ENCODE data around the gene VASN. TPM values are rescaled to one million over a fixed set of nuclear protein-coding genes. Genes with fewer than 3 reads are reported as not detected.

The VASN gene
- total RNA-seq, 8 experiments from 2014 or later: 0.33 to 55.0 (median 4.3) TPM

DNA sequence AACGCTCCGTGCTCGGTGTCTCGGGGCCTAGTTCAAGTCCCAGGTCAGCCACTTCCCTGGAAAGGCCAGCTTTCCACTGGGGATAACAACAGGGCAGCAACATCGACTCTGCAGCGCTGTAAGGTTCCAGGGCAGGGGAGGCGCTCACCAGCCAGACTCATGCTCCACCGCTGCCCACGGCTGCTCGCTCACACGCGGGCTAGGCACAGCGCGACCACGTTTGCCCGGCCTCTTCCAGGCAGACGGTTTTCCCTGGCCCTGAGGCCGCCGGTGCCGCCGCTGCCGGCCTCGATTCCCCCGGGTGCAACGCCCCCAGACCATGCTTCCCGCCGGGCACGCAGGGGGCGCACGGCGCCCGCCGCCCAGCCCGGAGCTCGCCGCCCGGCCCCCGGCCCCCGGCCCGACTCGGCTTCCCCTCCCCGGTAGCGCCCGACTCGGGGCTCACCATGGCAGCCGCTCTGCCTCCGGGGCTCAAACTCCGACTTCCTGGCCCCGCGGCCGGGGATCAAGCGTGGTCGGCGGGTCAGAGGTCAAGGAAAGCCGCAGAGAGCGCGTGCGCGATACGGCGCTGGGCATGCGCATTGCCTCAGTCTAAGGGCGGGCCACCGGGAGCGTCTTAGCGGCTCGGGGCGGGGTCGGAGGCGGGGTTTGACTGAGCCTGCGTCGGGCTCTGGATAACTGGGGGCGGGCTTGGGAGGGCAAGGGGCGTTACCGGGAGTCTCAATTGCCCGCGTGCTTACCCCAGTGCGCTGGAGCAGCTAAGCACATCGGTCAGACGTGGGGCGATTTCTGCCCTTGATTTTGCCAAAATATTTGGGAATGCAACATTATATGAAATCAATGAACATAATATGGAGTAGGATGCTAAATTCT lies 20.6 kb upstream of the VASN start, which contains the start of gene PAM16:
Gene PAM16 (minus strand): TSS at position 535 of the 873 bp plus-strand sequence. CDS start 87 bp downstream, at position 448.
- peak; percentile 68 to 94 (median 92) for ATAC-seq (replicated peaks in 6 of 8)
- Histone ChIP-seq H3K4me1 (replicated peaks in 1 of 2) (peaks cover 9 to 14% of the 10 kb centered on the region in 2 donors), H3K27ac (peak within 1 kb of the TSS; percentile 62 to 87), H3K4me3 (peak within 1 kb of the TSS; percentile 82 to 95 (median 94))
- in situ Hi-C loops (cut with MboI; ENCODE audit: low pct_unique_long_range_greater_than_20kb in 2 of 9, low sequenced_read_pairs in 9 of 9, unreplicated experiment in 9 of 9): loop anchor here in 2 of 9 experiments (10.0 kb wide), 2 partner anchors 54 to 64 kb away; partner anchors contain the start of gene CORO7 (in 1 of the 2)
- 0% methylated on average over 2 to 5 of the region's 81 CpGs; no CpG with 5 or more reads in 8 of the 10 experiments for WGBS, 10 experiments

DNA sequence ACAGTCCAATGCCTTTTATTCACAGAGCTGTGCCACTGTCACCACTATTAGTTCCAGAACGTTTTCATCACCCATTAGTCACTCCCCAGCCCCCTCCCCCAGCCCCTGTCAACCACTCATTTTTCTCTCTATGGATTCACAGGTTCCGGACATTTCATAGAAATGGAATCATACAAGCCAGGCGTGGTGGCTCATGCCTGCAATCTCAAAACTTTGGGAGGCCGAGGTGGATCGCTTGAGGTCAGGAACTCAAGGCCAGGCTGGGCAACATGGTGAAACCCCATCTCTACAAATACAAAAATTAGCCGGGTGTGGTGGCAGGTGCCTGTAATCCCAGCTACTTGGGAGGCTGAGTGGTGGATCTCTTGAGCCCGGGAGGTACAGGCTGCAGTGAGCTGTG lies 19.8 kb upstream of the VASN start:
- in situ Hi-C loops (cut with MboI; ENCODE audit: low pct_unique_long_range_greater_than_20kb in 2 of 9, low sequenced_read_pairs in 9 of 9, unreplicated experiment in 9 of 9): loop anchor here in 2 of 9 experiments (10.0 kb wide), 2 partner anchors 53 to 63 kb away; partner anchors contain the start of gene CORO7 (in 1 of the 2)
- peaks cover 9 to 14% of the 10 kb centered on the region in 2 donors for H3K4me1 ChIP-seq (replicated peaks in 1 of 2)
- WGBS, 10 experiments: 33 to 100% (median 80%) methylated on average over 1 to 6 of the region's 7 CpGs; no CpG with 5 or more reads in 2 of the 10 experiments
- no peak overlapping the region for H3K4me3 ChIP-seq
- peak in 5 of 8 experiments; percentile 13 to 45 (median 36) for ATAC-seq (replicated peaks in 6 of 8)
- no peak overlapping the region for H3K27ac ChIP-seq

DNA sequence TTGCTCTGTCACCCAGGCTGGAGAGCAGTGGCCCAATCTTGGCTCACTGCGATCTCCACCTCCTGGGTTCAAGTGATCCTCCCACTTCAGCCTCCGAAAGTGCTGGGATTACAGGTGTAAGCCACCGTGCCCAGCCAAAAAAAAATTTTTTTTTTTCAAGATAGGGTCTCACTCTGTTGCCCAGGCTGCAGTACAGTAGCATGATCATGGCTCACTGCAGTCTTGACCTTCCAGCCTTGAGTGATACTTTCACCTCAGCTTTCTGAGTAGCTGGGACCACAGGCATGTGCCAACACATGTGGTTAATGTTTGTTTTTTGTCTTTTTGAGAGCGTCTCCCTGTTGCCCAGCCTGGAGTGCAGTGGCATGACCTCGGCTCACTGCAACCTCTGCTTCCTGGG lies 18.8 kb upstream of the VASN start:
- no peak for ATAC-seq (replicated peaks in 6 of 8)
- no peak overlapping the region for H3K4me3 ChIP-seq
- in situ Hi-C loops (cut with MboI; ENCODE audit: low pct_unique_long_range_greater_than_20kb in 2 of 9, low sequenced_read_pairs in 9 of 9, unreplicated experiment in 9 of 9): loop anchor here in 2 of 9 experiments (10.0 kb wide), 2 partner anchors 52 to 62 kb away; partner anchors contain the start of gene CORO7 (in 1 of the 2)
- no peak overlapping the region for H3K27ac ChIP-seq
- 50 to 100% (median 98%) methylated on average over 1 to 5 of the region's 5 CpGs; no CpG with 5 or more reads in 2 of the 10 experiments for WGBS, 10 experiments
- peaks cover 9 to 14% of the 10 kb centered on the region in 2 donors for H3K4me1 ChIP-seq (replicated peaks in 1 of 2)

DNA sequence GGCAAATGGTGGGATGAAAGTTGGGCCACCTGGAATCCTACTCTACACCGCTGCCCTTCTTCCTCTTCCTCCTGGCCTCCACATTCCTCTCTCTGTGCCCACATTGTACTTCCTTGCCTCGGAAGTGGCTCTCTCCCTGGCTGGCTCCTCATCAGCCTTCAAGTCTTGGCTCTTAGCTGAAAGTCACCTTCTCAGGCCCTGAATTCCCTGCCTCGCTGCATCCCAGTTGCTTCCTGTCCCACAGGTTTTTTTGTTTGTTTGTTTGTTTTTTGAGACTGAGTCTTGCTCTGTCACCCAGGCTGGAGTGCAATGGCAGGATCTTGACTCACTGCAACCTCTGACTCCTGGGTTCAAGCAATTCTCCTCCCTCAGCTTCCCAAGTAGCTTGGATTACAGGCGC lies 18.0 kb upstream of the VASN start:
- Histone ChIP-seq H3K4me1 (replicated peaks in 1 of 2) (peaks cover 9 to 14% of the 10 kb centered on the region in 2 donors), H3K4me3 (no peak overlapping the region), H3K27ac (no peak overlapping the region)
- in situ Hi-C loops (cut with MboI; ENCODE audit: low pct_unique_long_range_greater_than_20kb in 2 of 9, low sequenced_read_pairs in 9 of 9, unreplicated experiment in 9 of 9): loop anchor here in 2 of 9 experiments (10.0 kb wide), 2 partner anchors 51 to 61 kb away; partner anchors contain the start of gene CORO7 (in 1 of the 2)
- WGBS, 10 experiments: 90 to 100% (median 97%) methylated on average over 1 to 4 of the region's 4 CpGs; no CpG with 5 or more reads in 2 of the 10 experiments
- ATAC-seq (replicated peaks in 6 of 8): no peak

DNA sequence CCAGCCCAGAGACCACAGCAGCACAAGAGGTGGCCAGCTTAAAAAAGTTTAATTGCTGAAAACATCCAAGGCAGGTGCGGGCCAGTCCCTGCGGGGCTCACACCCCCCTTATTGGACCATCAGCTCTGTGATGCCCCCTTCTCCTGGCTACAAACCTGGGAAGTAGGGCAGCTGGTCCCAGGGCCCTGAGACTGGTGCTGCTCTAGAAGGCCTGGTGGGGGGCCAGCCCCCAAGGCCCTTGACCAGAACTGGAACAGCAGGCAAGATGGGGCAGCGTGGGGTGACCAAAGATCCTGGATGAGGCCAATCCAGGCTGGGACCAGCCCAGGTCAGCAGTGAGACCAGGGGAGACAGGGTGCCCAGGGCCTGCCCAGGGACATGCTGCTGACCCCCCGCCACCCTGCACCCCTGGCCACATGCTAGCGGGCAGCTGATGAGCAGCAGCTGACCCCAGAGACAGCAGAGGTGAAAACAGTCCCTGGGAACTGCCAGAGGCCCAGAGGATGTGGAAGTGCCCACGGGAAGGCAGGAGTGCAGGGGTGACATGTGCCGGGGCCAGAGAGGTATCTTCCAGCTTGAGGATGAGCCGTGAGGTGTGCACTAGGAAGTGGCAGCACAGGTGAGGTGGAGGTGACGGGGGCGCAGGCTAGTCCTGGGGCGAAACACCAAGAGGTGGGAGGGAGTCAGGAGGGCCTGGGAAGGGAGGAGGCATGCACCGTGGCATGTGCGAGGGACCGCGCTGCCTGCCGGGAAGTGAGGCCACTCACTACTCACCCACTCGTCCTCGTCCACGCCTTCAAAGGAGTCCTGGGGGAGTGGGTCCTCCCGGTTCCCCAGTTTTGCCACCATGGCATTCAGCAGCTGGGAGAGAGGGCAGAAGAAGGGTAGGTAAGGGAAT lies 16.9 kb upstream of the VASN start:
- H3K4me1 ChIP-seq (replicated peaks in 1 of 2): peaks cover 11 to 13% of the 10 kb centered on the region in 2 donors
- no peak for ATAC-seq (replicated peaks in 6 of 8)
- in situ Hi-C loops (cut with MboI; ENCODE audit: low pct_unique_long_range_greater_than_20kb in 2 of 9, low sequenced_read_pairs in 9 of 9, unreplicated experiment in 9 of 9): loop anchor here in 3 of 9 experiments (5.0 to 10.0 kb wide), 3 partner anchors 43 to 60 kb away; partner anchors contain the start of gene CORO7 (in 1 of the 3)
- no peak overlapping the region for H3K4me3 ChIP-seq
- 80 to 100% (median 85%) methylated on average over 2 to 6 of the region's 20 CpGs; no CpG with 5 or more reads in 5 of the 10 experiments for WGBS, 10 experiments
- H3K27ac ChIP-seq: no peak overlapping the region

DNA sequence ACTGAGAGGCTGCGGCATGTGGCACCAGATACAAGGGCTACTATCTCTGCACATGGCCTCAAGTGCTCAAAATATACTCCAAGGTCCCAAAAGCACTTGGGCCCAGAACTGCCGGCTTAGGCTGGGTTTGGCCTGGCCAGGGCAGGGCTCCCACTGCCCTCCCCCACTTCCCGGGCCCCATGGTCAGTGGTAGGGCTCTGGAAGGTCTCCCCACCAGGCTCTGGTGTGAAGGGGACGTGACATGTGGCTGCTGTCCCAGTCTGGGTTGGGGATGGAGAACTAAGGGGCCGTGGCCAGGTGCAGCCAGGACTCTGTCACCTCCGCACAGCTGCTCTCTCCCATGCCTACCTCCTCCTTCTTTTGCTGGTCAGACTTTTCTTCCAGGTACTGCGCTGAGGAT lies 14.8 kb upstream of the VASN start:
- 48 to 100% (median 71%) methylated on average over 1 to 4 of the region's 7 CpGs; no CpG with 5 or more reads in 6 of the 10 experiments for WGBS, 10 experiments
- in situ Hi-C loops (cut with MboI; ENCODE audit: low pct_unique_long_range_greater_than_20kb in 2 of 9, low sequenced_read_pairs in 9 of 9, unreplicated experiment in 9 of 9): loop anchor here in 3 of 9 experiments (5.0 to 10.0 kb wide), 3 partner anchors 40 to 58 kb away; partner anchors contain the start of gene CORO7 (in 1 of the 3)
- ATAC-seq (replicated peaks in 6 of 8): no peak
- no peak overlapping the region for H3K27ac ChIP-seq
- H3K4me3 ChIP-seq: no peak overlapping the region
- H3K4me1 ChIP-seq (replicated peaks in 1 of 2): peaks cover 2 to 3% of the 10 kb centered on the region in 2 donors

DNA sequence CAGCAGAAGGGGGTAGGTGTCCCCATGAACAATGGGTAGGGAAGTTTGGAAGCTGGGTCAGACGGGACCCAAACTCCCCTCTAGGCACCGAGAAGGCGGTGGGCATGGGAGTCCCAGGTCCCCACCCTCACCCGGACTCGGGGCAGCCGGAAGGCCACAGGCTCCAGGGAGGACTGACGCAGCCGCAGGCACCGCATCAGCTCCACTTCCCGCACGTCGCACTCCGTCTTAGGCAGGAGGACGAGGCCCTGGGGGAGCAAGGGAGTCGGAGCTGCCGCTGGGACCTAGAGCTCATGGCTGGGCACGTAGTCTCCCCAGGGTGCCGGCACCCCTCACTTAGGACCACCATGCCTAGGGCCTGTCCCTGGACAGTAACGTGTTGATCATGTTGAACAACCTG lies 13.4 kb upstream of the VASN start:
- H3K27ac ChIP-seq: no peak overlapping the region
- WGBS, 10 experiments: 67 to 86% (median 83%) methylated on average over 1 of the region's 19 CpGs; no CpG with 5 or more reads in 7 of the 10 experiments
- in situ Hi-C loops (cut with MboI; ENCODE audit: low pct_unique_long_range_greater_than_20kb in 2 of 9, low sequenced_read_pairs in 9 of 9, unreplicated experiment in 9 of 9): loop anchor here in 3 of 9 experiments (5.0 to 10.0 kb wide), 3 partner anchors 39 to 57 kb away; partner anchors contain the start of gene CORO7 (in 1 of the 3)
- no peak for ATAC-seq (replicated peaks in 6 of 8)
- peaks cover 0 to 2% of the 10 kb centered on the region in 2 donors for H3K4me1 ChIP-seq (replicated peaks in 1 of 2)
- no peak overlapping the region for H3K4me3 ChIP-seq

DNA sequence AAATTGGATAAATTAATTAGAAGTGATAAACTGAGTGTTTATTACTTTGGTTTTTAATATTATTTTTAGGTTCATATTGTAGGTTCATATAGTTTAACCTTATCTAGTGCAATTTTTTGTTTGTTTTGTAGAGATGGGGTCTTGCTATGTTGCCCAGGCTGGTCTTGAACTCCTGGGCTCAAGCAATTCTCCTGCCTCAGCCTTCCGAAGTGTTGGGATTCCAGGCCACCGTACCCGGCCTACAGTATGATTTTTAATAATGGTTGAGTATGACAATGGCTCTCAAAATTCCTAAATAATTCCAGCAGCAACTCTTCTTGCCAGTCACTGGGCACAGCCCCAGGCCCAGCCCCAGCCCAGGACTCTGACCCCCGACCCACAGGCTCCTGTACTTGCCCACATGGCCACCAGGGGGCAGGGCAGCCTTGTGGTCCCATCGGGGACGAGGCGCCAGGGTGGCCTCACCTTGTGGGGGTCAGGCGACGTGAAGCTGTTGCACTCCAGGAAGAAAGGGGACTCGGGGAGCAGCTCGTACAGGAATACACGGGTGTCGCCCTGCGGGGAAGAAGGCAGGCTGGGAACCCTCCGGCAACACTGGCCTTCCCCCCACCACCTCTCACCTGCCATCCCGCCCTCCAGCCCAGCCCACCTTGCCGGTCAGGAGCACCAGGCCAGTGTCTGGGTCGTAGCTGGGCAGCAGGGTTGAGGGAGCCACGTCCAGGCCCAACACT lies 12.7 kb upstream of the VASN start:
- H3K4me3 ChIP-seq: no peak overlapping the region
- H3K27ac ChIP-seq: no peak overlapping the region
- peaks cover 0 to 2% of the 10 kb centered on the region in 2 donors for H3K4me1 ChIP-seq (replicated peaks in 1 of 2)
- peak; percentile 28 to 87 (median 62) for ATAC-seq (replicated peaks in 6 of 8)
- in situ Hi-C loops (cut with MboI; ENCODE audit: low pct_unique_long_range_greater_than_20kb in 2 of 9, low sequenced_read_pairs in 9 of 9, unreplicated experiment in 9 of 9): loop anchor here in 3 of 9 experiments (5.0 to 10.0 kb wide), 3 partner anchors 38 to 56 kb away; partner anchors contain the start of gene CORO7 (in 1 of the 3)
- WGBS, 10 experiments: 33 to 100% (median 58%) methylated on average over 1 to 11 of the region's 19 CpGs; no CpG with 5 or more reads in 3 of the 10 experiments

DNA sequence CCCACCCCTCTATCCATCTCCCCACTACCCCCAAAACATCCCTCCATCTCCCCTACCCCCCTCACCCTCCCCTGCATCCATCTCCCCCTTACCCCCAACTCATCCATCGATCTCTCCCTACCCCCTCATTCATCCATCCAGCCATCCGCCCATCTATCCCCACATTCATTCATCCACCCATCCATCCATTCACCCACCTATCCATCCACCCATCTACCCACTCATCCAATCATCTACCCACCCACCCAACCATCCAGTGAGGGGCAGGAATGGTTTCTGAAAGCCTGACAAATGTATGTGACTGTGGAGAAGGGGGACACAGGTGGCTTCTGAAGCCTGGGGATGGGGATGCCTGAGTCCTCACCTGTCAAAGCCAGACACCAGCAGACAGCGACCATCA lies 11.7 kb upstream of the VASN start:
- no peak for ATAC-seq (replicated peaks in 6 of 8)
- no peak overlapping the region for H3K27ac ChIP-seq
- no peak overlapping the region for H3K4me3 ChIP-seq
- peaks cover 0 to 2% of the 10 kb centered on the region in 2 donors for H3K4me1 ChIP-seq (replicated peaks in 1 of 2)
- 100% methylated on average over 1 of the region's 3 CpGs; no CpG with 5 or more reads in 9 of the 10 experiments for WGBS, 10 experiments
- in situ Hi-C loops (cut with MboI; ENCODE audit: low pct_unique_long_range_greater_than_20kb in 2 of 9, low sequenced_read_pairs in 9 of 9, unreplicated experiment in 9 of 9): loop anchor here in 3 of 9 experiments (5.0 to 10.0 kb wide), 3 partner anchors 37 to 55 kb away; partner anchors contain the start of gene CORO7 (in 1 of the 3)

DNA sequence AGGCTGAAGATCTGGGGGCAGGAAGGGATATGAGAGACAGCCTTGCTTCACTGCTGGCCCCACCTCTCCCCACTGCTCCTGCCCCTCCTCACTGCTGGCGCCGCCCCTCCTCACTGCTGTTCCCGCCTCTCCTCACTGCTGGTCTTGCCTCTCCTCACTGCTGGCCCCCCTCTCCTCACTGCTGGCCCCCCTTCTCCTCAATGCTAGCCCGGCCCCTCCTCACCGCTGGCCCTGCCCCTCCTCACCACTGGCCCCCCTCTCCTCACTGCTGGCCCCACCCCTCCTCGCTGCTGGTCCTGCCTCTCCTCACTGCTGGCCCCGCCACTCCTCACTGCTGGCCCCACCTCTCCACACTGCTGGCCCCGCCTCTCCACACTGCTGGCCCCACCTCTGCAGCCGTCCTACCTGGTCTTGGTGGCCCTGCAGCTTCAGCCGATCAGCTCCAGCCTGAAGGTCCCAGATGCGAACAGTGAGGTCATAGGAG lies 11.1 kb upstream of the VASN start:
- H3K4me3 ChIP-seq: no peak overlapping the region
- in situ Hi-C loops (cut with MboI; ENCODE audit: low pct_unique_long_range_greater_than_20kb in 2 of 9, low sequenced_read_pairs in 9 of 9, unreplicated experiment in 9 of 9): no loop called here
- ATAC-seq (replicated peaks in 6 of 8): peak; percentile 10 to 73 (median 26)
- H3K4me1 ChIP-seq (replicated peaks in 1 of 2): peaks cover 0 to 2% of the 10 kb centered on the region in 2 donors
- WGBS, 10 experiments: 68% methylated on average over 4 of the region's 11 CpGs; no CpG with 5 or more reads in 9 of the 10 experiments
- no peak overlapping the region for H3K27ac ChIP-seq

Data from motor neuron (in vitro differentiated cells).